Measurements from ENCODE around the gene AFDN. TPM values are rescaled to one million over a fixed set of nuclear protein-coding genes. Genes with fewer than 3 reads are reported as not detected.
A peak's percentile ranks its signal among the peaks of the same experiment; 100 is the strongest.

Gene AFDN
- total and polyA plus RNA-seq, 2 experiments from 2014 or later: 119 to 299 TPM

DNA sequence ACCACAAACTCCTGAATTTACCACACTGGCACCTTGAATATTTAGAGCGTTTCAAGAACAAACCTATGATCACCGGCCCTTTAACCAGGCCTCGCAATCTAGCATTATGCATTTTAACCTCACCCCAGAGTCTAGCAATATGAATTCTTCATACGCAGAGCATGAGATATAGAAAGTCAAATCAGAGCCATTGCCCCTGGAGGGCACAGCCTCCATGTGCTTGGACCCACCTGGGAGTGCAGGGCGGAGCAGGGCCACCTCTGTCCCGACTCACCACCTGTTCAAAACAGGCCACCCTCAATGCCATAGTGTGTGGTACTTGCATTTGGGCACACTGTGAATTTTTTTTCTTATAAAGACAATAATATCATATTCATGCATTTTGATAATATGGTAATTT, 19.5 kb upstream of the AFDN start:
- DNase-seq (ENCODE audit: low read depth in 1 of 2, low spot score in 1 of 2): no peak
- TF ChIP-seq, protein P1, sequence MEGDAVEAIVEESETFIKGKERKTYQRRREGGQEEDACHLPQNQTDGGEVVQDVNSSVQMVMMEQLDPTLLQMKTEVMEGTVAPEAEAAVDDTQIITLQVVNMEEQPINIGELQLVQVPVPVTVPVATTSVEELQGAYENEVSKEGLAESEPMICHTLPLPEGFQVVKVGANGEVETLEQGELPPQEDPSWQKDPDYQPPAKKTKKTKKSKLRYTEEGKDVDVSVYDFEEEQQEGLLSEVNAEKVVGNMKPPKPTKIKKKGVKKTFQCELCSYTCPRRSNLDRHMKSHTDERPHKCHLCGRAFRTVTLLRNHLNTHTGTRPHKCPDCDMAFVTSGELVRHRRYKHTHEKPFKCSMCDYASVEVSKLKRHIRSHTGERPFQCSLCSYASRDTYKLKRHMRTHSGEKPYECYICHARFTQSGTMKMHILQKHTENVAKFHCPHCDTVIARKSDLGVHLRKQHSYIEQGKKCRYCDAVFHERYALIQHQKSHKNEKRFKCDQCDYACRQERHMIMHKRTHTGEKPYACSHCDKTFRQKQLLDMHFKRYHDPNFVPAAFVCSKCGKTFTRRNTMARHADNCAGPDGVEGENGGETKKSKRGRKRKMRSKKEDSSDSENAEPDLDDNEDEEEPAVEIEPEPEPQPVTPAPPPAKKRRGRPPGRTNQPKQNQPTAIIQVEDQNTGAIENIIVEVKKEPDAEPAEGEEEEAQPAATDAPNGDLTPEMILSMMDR (IDR thresholded peaks at IDR 0.05; ENCODE audit: low read depth, low read length): no peak

DNA sequence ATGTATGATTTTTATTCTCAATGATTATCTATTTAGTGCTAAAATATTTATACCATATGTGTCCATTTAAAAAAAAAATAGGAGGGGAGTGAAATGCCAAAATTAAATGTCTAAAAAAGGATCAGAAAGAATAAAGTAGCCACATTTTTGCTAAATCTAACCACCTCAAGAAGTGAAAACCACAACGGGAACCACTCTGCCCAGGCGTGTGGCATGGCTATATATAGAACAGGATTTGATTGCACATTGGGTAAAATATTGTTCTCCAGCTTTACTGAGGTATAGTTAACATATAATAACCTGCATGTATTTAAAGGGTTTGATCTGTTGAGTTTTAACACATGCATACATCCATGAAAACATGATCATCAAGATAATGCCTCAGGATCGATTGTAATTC, 19.0 kb upstream of the AFDN start:
- Histone ChIP-seq H3K27ac (no peak overlapping the region), H3K36me3 (no peaks in the 10 kb centered on the region), H3K27me3 (no peaks in the 10 kb centered on the region), H3K4me3 (no peak overlapping the region), H3K9me3 (ENCODE audit: low read depth) (no peaks in the 10 kb centered on the region), H3K4me1 (ENCODE audit: low read depth) (peaks cover 24% of the 10 kb centered on the region)
- TF ChIP-seq, protein P1 (IDR thresholded peaks at IDR 0.05; ENCODE audit: low read depth, low read length): no peak
- DNase-seq (ENCODE audit: low read depth in 1 of 2, low spot score in 1 of 2): no peak

More for the DNA sequence above, 19.5 kb upstream of the AFDN start:
- H3K4me1 ChIP-seq (ENCODE audit: low read depth): peaks cover 24% of the 10 kb centered on the region
- H3K36me3 ChIP-seq: no peaks in the 10 kb centered on the region
- no peak overlapping the region for H3K27ac ChIP-seq
- no peaks in the 10 kb centered on the region for H3K27me3 ChIP-seq
- H3K9me3 ChIP-seq (ENCODE audit: low read depth): no peaks in the 10 kb centered on the region
- H3K4me3 ChIP-seq: no peak overlapping the region

DNA sequence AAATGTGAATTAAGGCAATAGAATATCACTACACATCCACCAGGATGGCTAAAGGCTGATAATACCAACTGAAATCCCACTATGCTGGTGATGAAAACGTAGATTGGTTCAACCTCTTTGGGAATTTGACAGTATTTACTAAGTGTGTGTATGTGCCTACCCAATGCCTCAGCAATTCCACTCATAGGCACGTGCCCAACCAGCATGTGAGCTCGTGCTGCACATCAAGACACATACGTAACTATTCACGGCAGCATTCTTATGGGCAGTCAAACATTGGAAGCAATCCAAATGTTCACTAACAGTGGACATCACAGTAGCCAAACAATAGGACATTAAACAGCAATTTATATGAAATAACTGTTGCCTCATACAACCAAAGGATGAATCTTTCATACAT, 15.7 kb upstream of the AFDN start:
- H3K36me3 ChIP-seq: no peaks in the 10 kb centered on the region
- H3K27ac ChIP-seq: no peak overlapping the region
- H3K27me3 ChIP-seq: no peaks in the 10 kb centered on the region
- H3K4me1 ChIP-seq (ENCODE audit: low read depth): peaks cover 14% of the 10 kb centered on the region
- no peaks in the 10 kb centered on the region for H3K9me3 ChIP-seq (ENCODE audit: low read depth)
- no peak for DNase-seq (ENCODE audit: low read depth in 1 of 2, low spot score in 1 of 2)
- no peak overlapping the region for H3K4me3 ChIP-seq
- TF ChIP-seq, protein P1 (IDR thresholded peaks at IDR 0.05; ENCODE audit: low read depth, low read length): no peak

DNA sequence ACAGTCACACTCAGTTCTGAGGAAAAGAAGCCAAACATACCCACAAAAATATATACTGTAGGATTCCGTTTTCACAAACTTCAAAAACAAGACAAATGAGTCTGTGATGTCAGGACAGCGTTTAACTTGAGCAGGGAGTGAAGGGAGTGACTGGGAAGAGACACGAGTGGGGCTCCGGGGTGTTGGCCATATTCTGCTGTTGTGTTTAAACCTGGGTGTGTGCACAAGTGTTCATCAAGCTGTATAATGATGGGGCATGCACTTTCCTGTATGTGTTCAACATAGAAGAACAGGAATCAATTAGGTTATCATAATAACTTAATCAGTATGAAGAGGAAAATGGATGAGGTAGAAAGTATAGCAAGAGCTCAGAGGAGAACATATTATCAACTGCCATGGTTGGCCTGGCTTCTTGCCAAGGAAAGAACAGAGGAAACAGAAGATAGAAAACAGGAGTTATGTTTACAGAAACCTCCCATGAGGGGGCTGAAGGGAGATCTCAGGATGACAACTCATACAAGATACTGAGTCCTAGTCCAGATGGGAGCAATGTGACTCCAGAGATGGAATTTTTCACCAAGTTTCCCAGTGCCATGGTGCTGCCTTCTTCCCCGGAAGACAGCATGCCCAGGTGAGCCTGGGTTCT, 15.1 kb upstream of the AFDN start:
- Histone ChIP-seq H3K36me3 (no peaks in the 10 kb centered on the region), H3K4me1 (ENCODE audit: low read depth) (peaks cover 9% of the 10 kb centered on the region), H3K27me3 (no peaks in the 10 kb centered on the region), H3K9me3 (ENCODE audit: low read depth) (no peaks in the 10 kb centered on the region), H3K4me3 (no peak overlapping the region), H3K27ac (no peak overlapping the region)
- TF ChIP-seq, protein P1 (IDR thresholded peaks at IDR 0.05; ENCODE audit: low read depth, low read length): no peak
- peak in 1 of 2 donors; percentile 50 for DNase-seq (ENCODE audit: low read depth in 1 of 2, low spot score in 1 of 2)

DNA sequence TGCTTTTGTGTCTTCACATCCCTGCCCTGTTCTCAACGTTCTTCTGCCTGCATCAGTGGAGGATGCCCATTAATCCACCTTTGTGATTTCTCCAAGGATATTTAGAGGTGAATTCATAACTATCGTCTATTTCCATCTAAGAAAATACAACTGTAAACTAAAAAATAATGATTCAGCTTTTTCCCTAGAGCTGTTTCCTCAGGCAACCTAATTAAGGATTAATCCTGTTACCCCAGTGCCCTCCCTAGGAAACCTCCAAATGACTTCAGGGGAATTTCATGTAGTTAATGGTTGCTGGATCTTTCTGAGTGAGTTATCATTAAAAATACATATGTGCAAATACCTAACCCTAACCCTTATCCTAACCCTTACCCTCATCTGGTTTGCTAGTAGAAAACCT, 14.6 kb upstream of the AFDN start:
- no peaks in the 10 kb centered on the region for H3K27me3 ChIP-seq
- TF ChIP-seq, protein P1 (IDR thresholded peaks at IDR 0.05; ENCODE audit: low read depth, low read length): no peak
- H3K27ac ChIP-seq: no peak overlapping the region
- H3K4me3 ChIP-seq: no peak overlapping the region
- H3K9me3 ChIP-seq (ENCODE audit: low read depth): no peaks in the 10 kb centered on the region
- no peak for DNase-seq (ENCODE audit: low read depth in 1 of 2, low spot score in 1 of 2)
- no peaks in the 10 kb centered on the region for H3K36me3 ChIP-seq
- peaks cover 8% of the 10 kb centered on the region for H3K4me1 ChIP-seq (ENCODE audit: low read depth)

Measured in cardiac muscle cell (in vitro differentiated cells and primary cell).